ENCODE data around the gene RASSF10. TPM values are rescaled to one million over a fixed set of nuclear protein-coding genes. Genes with fewer than 3 reads are reported as not detected.

RASSF10 gene
- total RNA-seq, 4 donors from 2014 or later = 0.12 to 1.7 (median 0.19) TPM; not detected in 1

GRCh38 chr11:12991426-12991825 lies 17.7 kb upstream of the RASSF10 start:
- TF ChIP-seq CTCF (IDR thresholded peaks at IDR 0.05) = no peak
- ATAC-seq (ENCODE audit: low FRiP score) (no peak), DNase-seq (ENCODE audit: low spot score) (no peak)

GRCh38 chr11:12993626-12994025 lies 15.5 kb upstream of the RASSF10 start:
- TF ChIP-seq CTCF (IDR thresholded peaks at IDR 0.05) = no peak
- DNase-seq (ENCODE audit: low spot score) (no peak), ATAC-seq (ENCODE audit: low FRiP score) (no peak)

- TF ChIP-seq CTCF (IDR thresholded peaks at IDR 0.05) = no peak
- ATAC-seq (ENCODE audit: low FRiP score) (no peak), DNase-seq (ENCODE audit: low spot score) (no peak)
These were observed 14.6 kb upstream of the RASSF10 start for GRCh38 chr11:12994476-12994875.

- ATAC-seq (ENCODE audit: low FRiP score) = no peak
- no peak for TF ChIP-seq CTCF (IDR thresholded peaks at IDR 0.05)
These were observed 13.9 kb upstream of the RASSF10 start for GRCh38 chr11:12995188-12995587.

GRCh38 chr11:12995823-12996222 lies 13.3 kb upstream of the RASSF10 start:
- no peak for ATAC-seq (ENCODE audit: low FRiP score)
- no peak for TF ChIP-seq CTCF (IDR thresholded peaks at IDR 0.05)
- DNase-seq (ENCODE audit: low spot score) = no peak

More at GRCh38 chr11:12995188-12995587, 13.9 kb upstream of the RASSF10 start:
- DNase-seq (ENCODE audit: low spot score) = no peak

- DNase-seq (ENCODE audit: low spot score) = no peak
- ATAC-seq (ENCODE audit: low FRiP score) = no peak
- no peak for TF ChIP-seq CTCF (IDR thresholded peaks at IDR 0.05)
These were observed 11.9 kb upstream of the RASSF10 start for GRCh38 chr11:12997168-12997567.

GRCh38 chr11:12998336-12998735 lies 10.8 kb upstream of the RASSF10 start:
- no peak for TF ChIP-seq CTCF (IDR thresholded peaks at IDR 0.05)
- DNase-seq (ENCODE audit: low spot score) (no peak), ATAC-seq (ENCODE audit: low FRiP score) (no peak)
